Measurements from ENCODE around the gene DDT. TPM values are rescaled to one million over a fixed set of nuclear protein-coding genes. Genes with fewer than 3 reads are reported as not detected.

Gene DDT
- total RNA-seq, 1 donor from 2014 or later = 34.5 TPM

- Mint-ChIP-seq H3K27ac (peak overlapping the region; percentile 42), H3K9me3 (no peaks in the 10 kb centered on the region), H3K36me3 (no peaks in the 10 kb centered on the region), H3K27me3 (ENCODE audit: insufficient read depth, low read depth) (peaks cover 1% of the 10 kb centered on the region), H3K4me1 (peaks cover 9% of the 10 kb centered on the region), H3K4me3 (no peak overlapping the region)
- Histone ChIP-seq H3K9me3 (ENCODE audit: low read depth) (no peaks in the 10 kb centered on the region), H3K9ac (no peak overlapping the region), H2AFZ (replicated peaks) (no peak overlapping the region), H3K4me2 (no peak overlapping the region), H3K79me2 (ENCODE audit: low read depth) (no peaks in the 10 kb centered on the region), H3K4me3 (no peak overlapping the region), H3K36me3 (no peaks in the 10 kb centered on the region), H3F3A (ENCODE audit: low read depth) (peaks cover 12% of the 10 kb centered on the region), H3K27ac (no peak overlapping the region), H3K4me1 (peaks cover 9% of the 10 kb centered on the region), H3K27me3 (no peaks in the 10 kb centered on the region), H4K20me1 (ENCODE audit: low read depth) (no peaks in the 10 kb centered on the region)
- TF ChIP-seq EZH2phosphoT487 (IDR thresholded peaks at IDR 0.05) (no peak), EZH2 (IDR thresholded peaks at IDR 0.05) (no peak)
- TF ChIP-seq, protein P1, sequence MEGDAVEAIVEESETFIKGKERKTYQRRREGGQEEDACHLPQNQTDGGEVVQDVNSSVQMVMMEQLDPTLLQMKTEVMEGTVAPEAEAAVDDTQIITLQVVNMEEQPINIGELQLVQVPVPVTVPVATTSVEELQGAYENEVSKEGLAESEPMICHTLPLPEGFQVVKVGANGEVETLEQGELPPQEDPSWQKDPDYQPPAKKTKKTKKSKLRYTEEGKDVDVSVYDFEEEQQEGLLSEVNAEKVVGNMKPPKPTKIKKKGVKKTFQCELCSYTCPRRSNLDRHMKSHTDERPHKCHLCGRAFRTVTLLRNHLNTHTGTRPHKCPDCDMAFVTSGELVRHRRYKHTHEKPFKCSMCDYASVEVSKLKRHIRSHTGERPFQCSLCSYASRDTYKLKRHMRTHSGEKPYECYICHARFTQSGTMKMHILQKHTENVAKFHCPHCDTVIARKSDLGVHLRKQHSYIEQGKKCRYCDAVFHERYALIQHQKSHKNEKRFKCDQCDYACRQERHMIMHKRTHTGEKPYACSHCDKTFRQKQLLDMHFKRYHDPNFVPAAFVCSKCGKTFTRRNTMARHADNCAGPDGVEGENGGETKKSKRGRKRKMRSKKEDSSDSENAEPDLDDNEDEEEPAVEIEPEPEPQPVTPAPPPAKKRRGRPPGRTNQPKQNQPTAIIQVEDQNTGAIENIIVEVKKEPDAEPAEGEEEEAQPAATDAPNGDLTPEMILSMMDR (IDR thresholded peaks at IDR 0.05) = no peak
- no peak for DNase-seq (ENCODE audit: low spot score)
Measured at GRCh38 chr22:24006207-24006913, 32.1 kb upstream of the DDT start.

GRCh38 chr22:24005201-24005600 is 31.0 kb upstream of the DDT start, which contains the start of gene GSTT4:
GSTT4 (minus strand) TSS chr22:24005453; CDS start chr22:24005356, 97 bp downstream.
- Histone ChIP-seq H3K79me2 (ENCODE audit: low read depth) (no peaks in the 10 kb centered on the region), H3K9me3 (ENCODE audit: low read depth) (no peaks in the 10 kb centered on the region), H3K36me3 (no peaks in the 10 kb centered on the region), H3K27ac (no peak within 1 kb of the TSS), H3K4me1 (peaks cover 6% of the 10 kb centered on the region), H3K27me3 (no peaks in the 10 kb centered on the region), H3K4me2 (no peak within 1 kb of the TSS), H3F3A (ENCODE audit: low read depth) (peaks cover 5% of the 10 kb centered on the region), H3K4me3 (no peak within 1 kb of the TSS), H4K20me1 (ENCODE audit: low read depth) (no peaks in the 10 kb centered on the region), H2AFZ (replicated peaks) (peak within 1 kb of the TSS; percentile 44), H3K9ac (no peak within 1 kb of the TSS)
- DNase-seq (ENCODE audit: low spot score) = no peak
- H3K36me3 Mint-ChIP-seq = no peaks in the 10 kb centered on the region
- H3K4me1 Mint-ChIP-seq = peaks cover 8% of the 10 kb centered on the region
- peak within 1 kb of the TSS; percentile 34 for H3K27ac Mint-ChIP-seq
- no peaks in the 10 kb centered on the region for H3K9me3 Mint-ChIP-seq
- no peak for TF ChIP-seq EZH2phosphoT487 (IDR thresholded peaks at IDR 0.05)
- TF ChIP-seq, protein P1 (IDR thresholded peaks at IDR 0.05) = no peak
- no peak within 1 kb of the TSS for H3K4me3 Mint-ChIP-seq
- H3K27me3 Mint-ChIP-seq (ENCODE audit: insufficient read depth, low read depth) = peaks cover 2% of the 10 kb centered on the region

DNA sequence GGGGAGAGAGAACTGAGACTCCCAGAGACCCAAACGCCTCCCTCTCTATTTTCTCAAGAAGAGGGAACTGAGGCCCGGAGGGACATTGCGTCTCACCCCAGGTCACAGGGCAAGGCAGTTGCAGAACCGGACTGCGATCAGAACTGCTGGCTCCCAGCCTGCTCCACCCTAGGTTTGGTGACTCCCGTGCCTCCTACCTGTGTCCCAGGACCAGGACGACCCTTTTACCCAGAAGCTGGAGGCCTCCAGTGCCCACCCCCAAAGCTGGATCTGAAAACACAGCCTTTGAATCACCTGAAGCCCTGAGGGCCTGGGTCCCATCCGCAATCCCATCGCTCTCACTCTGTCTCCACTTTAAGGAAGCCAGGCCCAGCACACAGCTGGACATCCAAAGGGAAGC is 29.6 kb upstream of the DDT start:
- Histone ChIP-seq H3K27me3 (no peaks in the 10 kb centered on the region), H3K4me3 (no peak overlapping the region), H3K27ac (no peak overlapping the region), H3K79me2 (ENCODE audit: low read depth) (no peaks in the 10 kb centered on the region), H3F3A (ENCODE audit: low read depth) (no peaks in the 10 kb centered on the region), H3K9me3 (ENCODE audit: low read depth) (no peaks in the 10 kb centered on the region), H4K20me1 (ENCODE audit: low read depth) (no peaks in the 10 kb centered on the region), H3K9ac (no peak overlapping the region), H3K4me2 (no peak overlapping the region), H3K4me1 (peaks cover 6% of the 10 kb centered on the region), H3K36me3 (no peaks in the 10 kb centered on the region), H2AFZ (replicated peaks) (peak overlapping the region; percentile 44)
- Mint-ChIP-seq H3K9me3 (no peaks in the 10 kb centered on the region), H3K27ac (peak overlapping the region; percentile 25), H3K27me3 (ENCODE audit: insufficient read depth, low read depth) (peaks cover 2% of the 10 kb centered on the region), H3K4me3 (no peak overlapping the region), H3K4me1 (peaks cover 8% of the 10 kb centered on the region), H3K36me3 (no peaks in the 10 kb centered on the region)
- DNase-seq (ENCODE audit: low spot score) = no peak
- TF ChIP-seq EZH2phosphoT487 (IDR thresholded peaks at IDR 0.05) (no peak), EZH2 (IDR thresholded peaks at IDR 0.05) (no peak)
- TF ChIP-seq, protein P1 (IDR thresholded peaks at IDR 0.05) = no peak

Measured in neural progenitor cell (in vitro differentiated cells).